ENCODE results near the gene PUM2. TPM values are rescaled to one million over a fixed set of nuclear protein-coding genes. Genes with fewer than 3 reads are reported as not detected.

PUM2 gene
- total RNA-seq, 4 donors from 2014 or later, result 61.5 to 140 (median 98.0) TPM

- Histone ChIP-seq H3K27me3 (no peaks in the 10 kb centered on the region), H3K36me3 (peaks cover 9 to 68% of the 10 kb centered on the region in 2 donors), H3K4me3 (no peak overlapping the region), H3K4me1 (peaks cover 0 to 1% (median 0%) of the 10 kb centered on the region in 3 donors), H3K9me3 (no peaks in the 10 kb centered on the region), H3K27ac (no peak overlapping the region)
- WGBS, 2 donors (ENCODE audit: low coverage in 1 of 2), result 74 to 92% methylated on average over 2 of the region's 2 CpGs
- TF ChIP-seq POLR2A (IDR thresholded peaks at IDR 0.05), result no peak
- TF ChIP-seq CTCF (IDR thresholded peaks at IDR 0.05), result no peak
- no peak for TF ChIP-seq POLR2AphosphoS5 (IDR thresholded peaks at IDR 0.05)
- no peak for TF ChIP-seq EP300 (IDR thresholded peaks at IDR 0.05)
- no peak for ATAC-seq
Measured at GRCh38 chr2:20309001-20309400, 41.6 kb downstream of the PUM2 start.

GRCh38 chr2:20307311-20307710, 43.3 kb downstream of the PUM2 start:
- H3K4me3 ChIP-seq, result no peak overlapping the region
- H3K27me3 ChIP-seq, result no peaks in the 10 kb centered on the region
- ATAC-seq, result no peak
- H3K27ac ChIP-seq, result no peak overlapping the region
- peaks cover 0 to 17% (median 0%) of the 10 kb centered on the region in 3 donors for H3K4me1 ChIP-seq
- H3K9me3 ChIP-seq, result no peaks in the 10 kb centered on the region
- H3K36me3 ChIP-seq, result peaks cover 9 to 68% of the 10 kb centered on the region in 2 donors
- no peak for TF ChIP-seq CTCF (IDR thresholded peaks at IDR 0.05)
- TF ChIP-seq POLR2A (IDR thresholded peaks at IDR 0.05), result no peak
- no peak for TF ChIP-seq EP300 (IDR thresholded peaks at IDR 0.05)
- no peak for TF ChIP-seq POLR2AphosphoS5 (IDR thresholded peaks at IDR 0.05)

GRCh38 chr2:20304411-20304810, 46.2 kb downstream of the PUM2 start:
- Histone ChIP-seq H3K27me3 (no peaks in the 10 kb centered on the region), H3K36me3 (peaks cover 0 to 62% of the 10 kb centered on the region in 2 donors), H3K27ac (no peak overlapping the region), H3K4me1 (peaks cover 0 to 24% (median 0%) of the 10 kb centered on the region in 3 donors), H3K4me3 (no peak overlapping the region), H3K9me3 (no peaks in the 10 kb centered on the region)
- TF ChIP-seq POLR2A (IDR thresholded peaks at IDR 0.05), result no peak
- no peak for TF ChIP-seq CTCF (IDR thresholded peaks at IDR 0.05)
- TF ChIP-seq EP300 (IDR thresholded peaks at IDR 0.05), result no peak
- no peak for TF ChIP-seq POLR2AphosphoS5 (IDR thresholded peaks at IDR 0.05)
- no peak for ATAC-seq
- 47 to 59% methylated on average over 1 of the region's 1 CpG for WGBS, 2 donors (ENCODE audit: low coverage in 1 of 2)

- TF ChIP-seq POLR2A (IDR thresholded peaks at IDR 0.05), result no peak
- no peak for TF ChIP-seq POLR2AphosphoS5 (IDR thresholded peaks at IDR 0.05)
- TF ChIP-seq EP300 (IDR thresholded peaks at IDR 0.05), result no peak
- no peak for TF ChIP-seq CTCF (IDR thresholded peaks at IDR 0.05)
- Histone ChIP-seq H3K27me3 (no peaks in the 10 kb centered on the region), H3K4me3 (no peak overlapping the region), H3K4me1 (peaks cover 0 to 24% (median 0%) of the 10 kb centered on the region in 3 donors), H3K36me3 (peaks cover 0 to 62% of the 10 kb centered on the region in 2 donors), H3K27ac (no peak overlapping the region), H3K9me3 (no peaks in the 10 kb centered on the region)
- ATAC-seq, result no peak
- WGBS, 2 donors (ENCODE audit: low coverage in 1 of 2), result 86 to 100% methylated on average over 1 of the region's 1 CpG
Measured at GRCh38 chr2:20303966-20304365, 46.7 kb downstream of the PUM2 start.

GRCh38 chr2:20302019-20302418, 48.6 kb downstream of the PUM2 start:
- Histone ChIP-seq H3K27ac (no peak overlapping the region), H3K4me1 (peaks cover 0 to 24% (median 0%) of the 10 kb centered on the region in 3 donors), H3K27me3 (no peaks in the 10 kb centered on the region), H3K4me3 (no peak overlapping the region), H3K36me3 (peaks cover 0 to 62% of the 10 kb centered on the region in 2 donors), H3K9me3 (no peaks in the 10 kb centered on the region)
- ATAC-seq, result no peak
- TF ChIP-seq EP300 (IDR thresholded peaks at IDR 0.05) (no peak), POLR2A (IDR thresholded peaks at IDR 0.05) (no peak), POLR2AphosphoS5 (IDR thresholded peaks at IDR 0.05) (no peak), CTCF (IDR thresholded peaks at IDR 0.05) (no peak)
- WGBS, 2 donors (ENCODE audit: low coverage in 1 of 2), result 83 to 85% methylated on average over 4 of the region's 4 CpGs
